Kidney (tissue), 14 donors: Measurements from ENCODE around the gene CGNL1. TPM values are rescaled to one million over a fixed set of nuclear protein-coding genes. Genes with fewer than 3 reads are reported as not detected.
A peak's percentile ranks its signal among the peaks of the same experiment; 100 is the strongest.

Experiments used
- DNase-seq, 5 donors: peaks; one replicate each; pipeline ENCODE4 v3.0.0-alpha.2; 2013 to 2020
- FAIRE-seq: peaks from 2 replicates; lab custom pipeline; 2012; peaks lifted over from hg19 to GRCh38; lab: Jason Lieb, UNC
- H3K27ac ChIP-seq, 2 donors: one replicate each; pipeline ENCODE4 v1.7.0; 2013; ENCODE audit warnings: low read depth in 2 of 2, low read length in 2 of 2, inconsistent platforms in 1 of 2
- H3K27me3 ChIP-seq: one replicate; pipeline ENCODE4 v1.7.1; 2013; ENCODE audit warnings: low read length, inconsistent platforms; ENCODE audit not compliant: control insufficient read depth, insufficient read depth
- H3K36me3 ChIP-seq, 3 donors: one replicate each; pipeline versions ENCODE4 v1.7.0 to v1.7.1; 2013; ENCODE audit warnings: low read length in 3 of 3, control low read depth in 1 of 3, inconsistent platforms in 1 of 3; ENCODE audit not compliant: insufficient read depth in 3 of 3, control insufficient read depth in 2 of 3
- H3K4me1 ChIP-seq, 3 donors: one replicate each; pipeline versions ENCODE4 v1.7.0 to v1.7.1; 2013; ENCODE audit warnings: low read length in 3 of 3, inconsistent platforms in 1 of 3, low read depth in 1 of 3; ENCODE audit not compliant: control insufficient read depth in 2 of 3, insufficient read depth in 2 of 3
- H3K4me3 ChIP-seq, 3 donors: one replicate each; pipeline versions ENCODE4 v1.7.0 to v1.8.1; 2013; ENCODE audit warnings: low read length in 3 of 3, control low read depth in 1 of 3, inconsistent platforms in 1 of 3
- H3K9ac ChIP-seq, 3 donors: one replicate each; pipeline versions ENCODE4 v1.7.0 to v1.7.1; 2013; ENCODE audit warnings: low read length in 3 of 3, control low read depth in 1 of 3, inconsistent platforms in 1 of 3
- H3K9me3 ChIP-seq, 3 donors: one replicate each; pipeline versions ENCODE4 v1.7.0 to v1.7.1; 2013; ENCODE audit warnings: low read length in 3 of 3, control low read depth in 1 of 3, inconsistent platforms in 1 of 3; ENCODE audit not compliant: control insufficient read depth in 2 of 3, insufficient read depth in 1 of 3
- CTCF ChIP-seq: IDR thresholded peaks from 3 replicates; pipeline ENCODE4 v1.5.1; 2012; ENCODE audit warnings: mild to moderate bottlenecking, moderate library complexity, borderline replicate concordance; ENCODE audit not compliant: insufficient read depth; ENCODE audit errors: extremely low read depth
- intact Hi-C: fragments of 100-400 bp; cut with DNase I; formaldehyde crosslinking; loops from one replicate; pipeline ENCODE4 v1.11.1; 2022
- polyA plus RNA-seq: library from polyadenylated mRNA; stranded (reverse); fragments of 350-450 nt; fragmentation: Illumina TruSeq; extraction: RNeasy Lipid Tissue Mini Kit (QIAGEN cat#74804); gene quantifications from one replicate; pipeline ENCODE4 v1.2.3, GENCODE V29; 2014; ENCODE audit warnings: low read depth, low replicate concordance; ENCODE audit not compliant: insufficient read depth
- total RNA-seq: library from RNA; stranded (reverse); fragmentation: NEBNext Ultra II Directional; extraction: Animal tissue kit (Norgen Biotek cat#: 25700); gene quantifications from one replicate; pipeline ENCODE4 v1.2.1, GENCODE V29; 2021
- donor health status: control.
- donor health status: control.
- donor health status: control.
- donor health status: control.
- donor health status: control.
- donor health status: DM: yes; HTN: yes; CAD: no.
- donor health status: Normal renal cell carcinoma (clear cell type).

Gene CGNL1
- total and polyA plus RNA-seq, 2 donors from 2014 or later: 62.0 to 81.5 TPM

GRCh38 chr15:57573151-57573550 is 196.8 kb downstream of the CGNL1 start:
- no peak overlapping the region for H3K4me3 ChIP-seq
- H3K27me3 ChIP-seq: no peaks in the 10 kb centered on the region
- no peak for FAIRE-seq
- intact Hi-C loops: no loop called here
- TF ChIP-seq CTCF: no peak
- H3K9ac ChIP-seq: no peak overlapping the region
- no peaks in the 10 kb centered on the region for H3K36me3 ChIP-seq
- H3K4me1 ChIP-seq: no peaks in the 10 kb centered on the region
- no peaks in the 10 kb centered on the region for H3K9me3 ChIP-seq
- H3K27ac ChIP-seq: no peak overlapping the region
- DNase-seq: no peak

- Histone ChIP-seq H3K9me3 (no peaks in the 10 kb centered on the region), H3K9ac (no peak overlapping the region), H3K27ac (no peak overlapping the region), H3K4me1 (no peaks in the 10 kb centered on the region), H3K36me3 (no peaks in the 10 kb centered on the region), H3K4me3 (no peak overlapping the region), H3K27me3 (no peaks in the 10 kb centered on the region)
- intact Hi-C loops: no loop called here
- FAIRE-seq (no peak), DNase-seq (no peak)
- no peak for TF ChIP-seq CTCF
Measured at GRCh38 chr15:57575363-57575762, 199.1 kb downstream of the CGNL1 start.

GRCh38 chr15:57578288-57578900 is 202.1 kb downstream of the CGNL1 start:
- no peak for TF ChIP-seq CTCF
- intact Hi-C loops: no loop called here
- Histone ChIP-seq H3K9me3 (peaks cover 0 to 8% (median 4%) of the 10 kb centered on the region in 3 donors), H3K36me3 (no peaks in the 10 kb centered on the region), H3K27me3 (no peaks in the 10 kb centered on the region), H3K27ac (no peak overlapping the region), H3K4me1 (no peaks in the 10 kb centered on the region), H3K9ac (no peak overlapping the region), H3K4me3 (no peak overlapping the region)
- FAIRE-seq: no peak
- peak in 1 of 5 donors; percentile 27 for DNase-seq

- Histone ChIP-seq H3K9ac (no peak overlapping the region), H3K36me3 (no peaks in the 10 kb centered on the region), H3K27ac (no peak overlapping the region), H3K4me1 (no peaks in the 10 kb centered on the region), H3K9me3 (peaks cover 0 to 12% (median 4%) of the 10 kb centered on the region in 3 donors), H3K27me3 (no peaks in the 10 kb centered on the region), H3K4me3 (no peak overlapping the region)
- no peak for FAIRE-seq
- TF ChIP-seq CTCF: no peak
- no peak for DNase-seq
- intact Hi-C loops: no loop called here
Measured at GRCh38 chr15:57580428-57580827, 204.1 kb downstream of the CGNL1 start.
